Cardiac muscle cell (in vitro differentiated cells and primary cell): ENCODE results near the gene SORCS3. TPM values are rescaled to one million over a fixed set of nuclear protein-coding genes. Genes with fewer than 3 reads are reported as not detected.

Source experiments
- DNase-seq, 2 donors: peaks; one replicate each; pipeline versions ENCODE4 v3.0.0 to v3.0.0-alpha.2; 2010 to 2017; ENCODE audit warnings: low read depth in 1 of 2, low spot score in 1 of 2
- H3K27ac ChIP-seq: fragments of 200-600 bp; sonication (generic); 2 replicates; pipeline ENCODE4 v1.5.1; 2016
- H3K27me3 ChIP-seq: fragments of 200-600 bp; sonication (generic); 2 replicates; pipeline ENCODE4 v1.6.0; 2016; ENCODE audit warnings: control low read depth
- H3K36me3 ChIP-seq: fragments of 200-600 bp; sonication (generic); 2 replicates; pipeline ENCODE4 v1.5.1; 2016; ENCODE audit warnings: control low read depth
- H3K4me1 ChIP-seq: fragments of 200-600 bp; sonication (generic); 2 replicates; pipeline ENCODE4 v1.8.1; 2017; ENCODE audit warnings: low read depth, mild to moderate bottlenecking, mixed run types
- H3K4me3 ChIP-seq: fragments of 200-600 bp; sonication (generic); 2 replicates; pipeline ENCODE4 v1.5.1; 2016; ENCODE audit warnings: mild to moderate bottlenecking
- H3K9me3 ChIP-seq: fragments of 200-600 bp; sonication (generic); 2 replicates; pipeline ENCODE4 v1.5.1; 2017; ENCODE audit warnings: low read depth, mild to moderate bottlenecking, control low read depth
- CTCF ChIP-seq: IDR thresholded peaks from 2 replicates; pipeline ENCODE4 v1.5.1; 2012; ENCODE audit warnings: low read depth, mild to moderate bottlenecking, low read length
- polyA plus RNA-seq: library from polyadenylated mRNA; unstranded; fragments of >200 nt; fragmentation: Nextera tagmentation; extraction: Ambion mirVana; gene quantifications from 2 replicates; pipeline ENCODE4 v1.2.1, GENCODE V29; 2016
- total RNA-seq: library from RNA; depleted of rRNA; stranded (reverse); fragments of >200 nt; gene quantifications from 2 replicates; pipeline ENCODE4 v1.2.3, GENCODE V29; 2016

SORCS3 gene
- total and polyA plus RNA-seq, 2 experiments from 2014 or later = 9.3 to 29.1 TPM

DNA sequence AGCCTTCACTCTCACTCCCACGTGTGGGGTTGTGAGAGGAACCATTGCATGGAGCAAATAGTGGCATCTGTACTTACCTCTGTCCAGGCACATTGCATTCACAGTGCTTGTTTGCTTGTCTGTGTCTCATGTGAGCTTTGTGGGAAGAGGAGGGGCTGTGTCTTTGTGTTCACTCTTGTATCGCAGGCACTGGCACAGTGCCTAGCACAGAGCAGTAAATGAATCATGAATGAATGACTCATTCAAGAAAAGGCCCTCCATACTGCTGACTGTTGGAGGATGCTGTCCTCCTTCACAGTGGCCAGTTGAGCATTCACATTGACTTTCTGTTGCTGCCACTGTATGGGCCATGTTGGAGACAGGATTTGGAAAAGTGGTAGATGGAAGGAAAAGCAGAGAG, 125.3 kb downstream of the SORCS3 start:
- no peak overlapping the region for H3K4me3 ChIP-seq
- peak in 1 of 2 donors; percentile 3 for DNase-seq
- peaks cover 45% of the 10 kb centered on the region for H3K4me1 ChIP-seq
- H3K36me3 ChIP-seq = no peaks in the 10 kb centered on the region
- TF ChIP-seq CTCF = no peak
- no peaks in the 10 kb centered on the region for H3K9me3 ChIP-seq
- H3K27me3 ChIP-seq = no peaks in the 10 kb centered on the region
- no peak overlapping the region for H3K27ac ChIP-seq

- Histone ChIP-seq H3K4me1 (peaks cover 41% of the 10 kb centered on the region), H3K9me3 (no peaks in the 10 kb centered on the region), H3K4me3 (no peak overlapping the region), H3K36me3 (no peaks in the 10 kb centered on the region), H3K27ac (no peak overlapping the region), H3K27me3 (no peaks in the 10 kb centered on the region)
- no peak for DNase-seq
- no peak for TF ChIP-seq CTCF
Observed at GRCh38 chr10:104767282-104767681, 126.2 kb downstream of the SORCS3 start.

- Histone ChIP-seq H3K4me1 (peaks cover 41% of the 10 kb centered on the region), H3K36me3 (no peaks in the 10 kb centered on the region), H3K4me3 (no peak overlapping the region), H3K9me3 (no peaks in the 10 kb centered on the region), H3K27me3 (no peaks in the 10 kb centered on the region), H3K27ac (no peak overlapping the region)
- TF ChIP-seq CTCF = no peak
- no peak for DNase-seq
Observed at GRCh38 chr10:104767745-104768144, 126.7 kb downstream of the SORCS3 start.

- no peaks in the 10 kb centered on the region for H3K9me3 ChIP-seq
- peaks cover 31% of the 10 kb centered on the region for H3K4me1 ChIP-seq
- no peak overlapping the region for H3K27ac ChIP-seq
- no peak for DNase-seq
- H3K27me3 ChIP-seq = no peaks in the 10 kb centered on the region
- H3K4me3 ChIP-seq = no peak overlapping the region
- no peaks in the 10 kb centered on the region for H3K36me3 ChIP-seq
- no peak for TF ChIP-seq CTCF
Observed at GRCh38 chr10:104773105-104773504, 132.0 kb downstream of the SORCS3 start.

DNA sequence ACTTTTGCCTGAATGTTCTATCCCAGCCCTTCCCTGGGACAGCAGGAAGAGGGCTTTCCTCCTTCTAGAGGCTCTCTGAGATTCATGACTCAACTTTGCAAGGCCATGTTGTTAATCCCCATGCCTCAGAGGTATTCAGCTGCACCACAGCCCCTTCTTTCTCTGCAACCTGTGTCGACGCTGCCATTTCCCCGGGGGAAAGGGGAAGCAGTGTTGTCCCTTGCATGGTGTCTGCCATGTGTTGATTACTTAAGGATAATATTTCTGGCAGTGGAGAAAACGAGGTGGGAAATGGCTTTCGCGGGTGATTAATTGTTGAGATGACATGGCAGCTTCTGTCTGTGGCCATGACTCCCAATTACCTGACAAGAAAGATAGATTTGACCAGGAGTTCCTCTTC, 133.1 kb downstream of the SORCS3 start:
- DNase-seq = no peak
- no peaks in the 10 kb centered on the region for H3K27me3 ChIP-seq
- H3K4me3 ChIP-seq = no peak overlapping the region
- no peak overlapping the region for H3K27ac ChIP-seq
- H3K9me3 ChIP-seq = no peaks in the 10 kb centered on the region
- peaks cover 28% of the 10 kb centered on the region for H3K4me1 ChIP-seq
- H3K36me3 ChIP-seq = no peaks in the 10 kb centered on the region
- TF ChIP-seq CTCF = no peak

DNA sequence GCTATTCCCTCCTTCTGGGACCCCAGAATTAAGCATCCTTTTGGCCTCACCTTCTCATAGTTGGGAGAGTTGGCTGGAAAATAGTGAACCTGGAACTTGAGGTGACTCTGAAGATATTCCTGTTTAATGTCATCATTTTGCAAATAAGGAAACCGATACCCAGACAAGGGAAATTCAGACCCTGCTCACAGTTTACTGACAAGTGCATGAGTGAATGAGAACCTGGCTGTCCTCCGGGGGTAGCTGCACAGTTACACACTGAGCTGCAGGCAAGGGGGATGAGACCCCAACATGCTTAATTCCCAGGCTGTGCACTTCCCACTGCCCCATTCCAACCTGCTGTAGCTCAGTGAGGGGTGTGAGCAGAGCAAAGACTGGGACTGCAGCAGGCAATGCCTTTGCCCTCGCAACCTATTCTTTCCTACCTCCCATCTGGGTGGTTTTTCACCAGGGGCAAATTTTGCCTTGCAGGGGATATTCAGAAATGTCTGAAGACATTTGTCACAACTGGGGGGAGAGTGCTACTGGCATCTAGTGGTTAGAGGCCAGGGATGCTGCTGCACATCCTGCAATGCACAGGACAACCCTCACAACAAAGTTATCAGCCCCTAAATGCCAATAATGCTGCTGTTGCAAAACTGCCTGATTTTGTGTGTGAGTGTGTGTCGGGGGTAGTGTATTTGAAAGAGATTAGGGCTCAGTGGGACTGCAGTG, 136.2 kb downstream of the SORCS3 start:
- no peak for TF ChIP-seq CTCF
- peak in 1 of 2 donors; percentile 55 for DNase-seq
- Histone ChIP-seq H3K4me1 (peaks cover 27% of the 10 kb centered on the region), H3K4me3 (no peak overlapping the region), H3K9me3 (no peaks in the 10 kb centered on the region), H3K36me3 (no peaks in the 10 kb centered on the region), H3K27ac (no peak overlapping the region), H3K27me3 (no peaks in the 10 kb centered on the region)
